Measurements from ENCODE around the gene PELI2. TPM values are rescaled to one million over a fixed set of nuclear protein-coding genes. Genes with fewer than 3 reads are reported as not detected.

PELI2 gene
- total RNA-seq, 3 donors from 2014 or later: 14.3 to 33.4 (median 30.8) TPM

GRCh38 chr14:56187736-56188135 lies 69.5 kb downstream of the PELI2 start:
- no peaks in the 10 kb centered on the region for H3K4me1 ChIP-seq (ENCODE audit: low read depth)
- no peaks in the 10 kb centered on the region for H3K36me3 ChIP-seq (ENCODE audit: low read depth)
- intact Hi-C loops (cut with DNase I, micrococcal nuclease): no loop called here
- no peak overlapping the region for H3K4me3 ChIP-seq
- TF ChIP-seq, protein P1, sequence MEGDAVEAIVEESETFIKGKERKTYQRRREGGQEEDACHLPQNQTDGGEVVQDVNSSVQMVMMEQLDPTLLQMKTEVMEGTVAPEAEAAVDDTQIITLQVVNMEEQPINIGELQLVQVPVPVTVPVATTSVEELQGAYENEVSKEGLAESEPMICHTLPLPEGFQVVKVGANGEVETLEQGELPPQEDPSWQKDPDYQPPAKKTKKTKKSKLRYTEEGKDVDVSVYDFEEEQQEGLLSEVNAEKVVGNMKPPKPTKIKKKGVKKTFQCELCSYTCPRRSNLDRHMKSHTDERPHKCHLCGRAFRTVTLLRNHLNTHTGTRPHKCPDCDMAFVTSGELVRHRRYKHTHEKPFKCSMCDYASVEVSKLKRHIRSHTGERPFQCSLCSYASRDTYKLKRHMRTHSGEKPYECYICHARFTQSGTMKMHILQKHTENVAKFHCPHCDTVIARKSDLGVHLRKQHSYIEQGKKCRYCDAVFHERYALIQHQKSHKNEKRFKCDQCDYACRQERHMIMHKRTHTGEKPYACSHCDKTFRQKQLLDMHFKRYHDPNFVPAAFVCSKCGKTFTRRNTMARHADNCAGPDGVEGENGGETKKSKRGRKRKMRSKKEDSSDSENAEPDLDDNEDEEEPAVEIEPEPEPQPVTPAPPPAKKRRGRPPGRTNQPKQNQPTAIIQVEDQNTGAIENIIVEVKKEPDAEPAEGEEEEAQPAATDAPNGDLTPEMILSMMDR (IDR thresholded peaks at IDR 0.05): no peak
- ATAC-seq: no peak
- DNase-seq: no peak
- no peaks in the 10 kb centered on the region for H3K9me3 ChIP-seq

- TF ChIP-seq, protein P1 (IDR thresholded peaks at IDR 0.05): no peak
- intact Hi-C loops (cut with DNase I, micrococcal nuclease): no loop called here
- Histone ChIP-seq H3K4me1 (ENCODE audit: low read depth) (no peaks in the 10 kb centered on the region), H3K36me3 (ENCODE audit: low read depth) (no peaks in the 10 kb centered on the region), H3K4me3 (no peak overlapping the region), H3K9me3 (no peaks in the 10 kb centered on the region)
- ATAC-seq: peak; percentile 25
- DNase-seq: no peak
Measured at GRCh38 chr14:56189307-56189706, 71.1 kb downstream of the PELI2 start.

DNA sequence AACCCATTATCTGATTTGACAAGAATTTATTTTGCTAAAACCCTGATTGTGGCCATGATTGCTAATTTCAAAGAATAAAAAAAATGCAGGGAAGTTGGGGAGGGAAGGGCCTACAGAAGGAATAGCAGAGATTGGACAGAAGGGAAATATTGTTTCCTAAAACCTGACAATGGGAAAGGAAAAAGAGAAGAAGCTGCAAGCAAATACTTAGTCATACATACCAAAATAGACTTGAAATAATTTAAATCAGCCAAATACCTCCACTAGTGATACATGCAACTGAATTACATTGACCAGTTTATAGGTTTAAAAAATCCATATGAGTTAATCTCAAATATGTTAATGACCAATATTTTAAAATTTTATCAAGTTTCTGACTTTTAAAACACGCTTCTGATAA lies 75.1 kb downstream of the PELI2 start:
- DNase-seq: no peak
- Histone ChIP-seq H3K4me3 (no peak overlapping the region), H3K36me3 (ENCODE audit: low read depth) (no peaks in the 10 kb centered on the region), H3K4me1 (ENCODE audit: low read depth) (peaks cover 15% of the 10 kb centered on the region), H3K9me3 (no peaks in the 10 kb centered on the region)
- ATAC-seq: no peak
- intact Hi-C loops (cut with DNase I, micrococcal nuclease): no loop called here
- TF ChIP-seq, protein P1 (IDR thresholded peaks at IDR 0.05): no peak

GRCh38 chr14:56194042-56194441 lies 75.8 kb downstream of the PELI2 start:
- Histone ChIP-seq H3K9me3 (no peaks in the 10 kb centered on the region), H3K4me1 (ENCODE audit: low read depth) (peaks cover 16% of the 10 kb centered on the region), H3K36me3 (ENCODE audit: low read depth) (no peaks in the 10 kb centered on the region), H3K4me3 (no peak overlapping the region)
- DNase-seq: no peak
- intact Hi-C loops (cut with DNase I, micrococcal nuclease): no loop called here
- TF ChIP-seq, protein P1 (IDR thresholded peaks at IDR 0.05): no peak
- ATAC-seq: peak; percentile 43

DNA sequence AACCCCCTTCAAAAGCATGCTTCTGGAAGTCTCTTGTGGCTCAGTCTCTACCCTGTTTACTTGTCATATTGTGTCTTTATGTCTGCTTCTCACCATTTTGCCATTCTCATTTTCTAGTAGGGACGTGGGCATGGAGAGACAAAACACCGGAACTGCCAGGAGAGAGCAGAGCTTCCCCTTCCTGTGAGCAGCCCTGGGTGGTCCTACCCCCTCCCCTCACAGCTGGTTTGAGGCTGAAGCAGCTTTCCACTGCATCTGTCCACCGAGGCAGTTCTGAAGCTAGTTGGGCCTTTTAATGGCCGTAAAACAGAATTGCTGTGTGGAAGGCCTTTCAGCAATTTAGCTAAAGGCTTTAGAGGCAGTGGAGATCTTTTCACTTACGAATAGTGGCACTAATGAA lies 77.0 kb downstream of the PELI2 start:
- TF ChIP-seq, protein P1 (IDR thresholded peaks at IDR 0.05): no peak
- ATAC-seq (no peak), DNase-seq (no peak)
- Histone ChIP-seq H3K9me3 (no peaks in the 10 kb centered on the region), H3K36me3 (ENCODE audit: low read depth) (no peaks in the 10 kb centered on the region), H3K4me3 (no peak overlapping the region), H3K4me1 (ENCODE audit: low read depth) (peaks cover 28% of the 10 kb centered on the region)
- intact Hi-C loops (cut with DNase I, micrococcal nuclease): no loop called here

- no peaks in the 10 kb centered on the region for H3K9me3 ChIP-seq
- H3K36me3 ChIP-seq (ENCODE audit: low read depth): no peaks in the 10 kb centered on the region
- intact Hi-C loops (cut with DNase I, micrococcal nuclease): no loop called here
- H3K4me3 ChIP-seq: no peak overlapping the region
- TF ChIP-seq, protein P1 (IDR thresholded peaks at IDR 0.05): no peak
- ATAC-seq (peak; percentile 80), DNase-seq (peak; percentile 61 to 73 (median 64))
- H3K4me1 ChIP-seq (ENCODE audit: low read depth): peaks cover 29% of the 10 kb centered on the region
Measured at GRCh38 chr14:56195704-56196103, 77.5 kb downstream of the PELI2 start.

Measured in mucosa of descending colon (tissue), 3 donors.